DMS 273 treated with DMSO at 0.1 percent for 48 hours (cell line): ENCODE measurements around the gene DOCK3.
"Not testable (repeated sequence)": the region's sequence is repeated elsewhere in the genome, so short reads cannot be mapped to it uniquely, and the experiment has no call there.

Experiments used
- DNase-seq: peaks from one replicate; lab custom pipeline; 2025; lab: John Stamatoyannopoulos, UW

The DOCK3 gene

GRCh38 chr3:51307945-51308607, 633.3 kb downstream of the DOCK3 start:
- not testable (repeated sequence) for DNase-seq

DNA sequence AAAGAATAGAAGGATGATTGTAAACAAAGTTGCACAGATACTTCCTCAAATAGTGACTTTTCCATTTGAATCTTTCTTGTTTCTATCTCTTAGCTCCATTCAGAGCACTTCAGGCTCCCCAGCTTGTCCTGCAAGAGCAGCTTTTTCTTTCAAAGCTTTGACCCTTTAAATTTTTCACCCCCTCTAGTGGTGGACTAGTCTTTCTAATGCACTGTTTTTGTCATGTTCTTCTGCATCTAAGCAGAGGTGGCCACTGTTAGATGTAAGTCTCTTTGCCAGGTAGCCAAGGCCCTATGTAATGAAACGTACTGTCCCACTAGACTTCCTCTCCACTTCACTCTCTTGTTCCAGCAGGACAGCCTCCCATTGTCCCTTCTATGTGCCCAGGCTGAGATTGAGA, 636.3 kb downstream of the DOCK3 start:
- DNase-seq, result no peak

GRCh38 chr3:51328206-51328605, 653.5 kb downstream of the DOCK3 start:
- DNase-seq, result no peak

DNA sequence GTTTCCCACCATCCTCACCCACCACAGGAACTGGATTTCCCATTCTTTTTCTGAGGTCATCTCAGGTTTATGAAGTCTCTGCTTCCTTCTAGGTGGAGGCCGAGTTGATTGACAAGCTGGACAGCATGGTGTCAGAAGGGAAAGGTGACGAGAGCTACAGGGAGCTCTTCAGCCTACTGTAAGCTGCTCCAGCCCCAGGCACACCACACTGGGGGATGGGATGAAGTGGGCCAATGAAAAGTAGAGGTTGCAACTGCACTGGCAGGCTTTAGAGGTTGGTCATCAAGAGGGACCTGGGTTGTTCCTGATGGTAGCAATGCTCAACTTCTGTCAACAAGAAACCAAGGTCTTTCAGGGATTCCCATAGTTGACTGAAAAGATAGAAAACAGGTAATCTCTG, 655.3 kb downstream of the DOCK3 start:
- no peak for DNase-seq

GRCh38 chr3:51332156-51332555, 657.4 kb downstream of the DOCK3 start:
- no peak for DNase-seq

DNA sequence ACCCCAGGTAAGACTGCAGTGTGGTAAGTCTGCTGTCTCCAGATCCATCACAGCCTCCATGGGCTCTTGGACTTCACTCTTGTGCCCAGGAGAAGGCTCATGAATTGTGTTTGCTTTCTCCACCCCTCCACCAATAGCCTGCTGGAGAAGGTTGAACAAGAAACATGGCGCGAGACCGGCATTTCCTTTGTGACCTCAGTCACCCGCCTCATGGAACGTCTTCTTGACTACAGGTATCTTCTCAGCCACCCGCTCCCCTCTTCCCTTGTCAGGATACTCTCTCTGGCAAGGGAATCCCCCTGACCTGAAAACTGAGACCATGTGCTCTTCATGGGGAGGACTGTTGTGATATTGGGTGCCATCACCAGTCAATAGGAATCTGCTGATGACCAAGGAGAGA, 658.3 kb downstream of the DOCK3 start:
- DNase-seq, result no peak

DNA sequence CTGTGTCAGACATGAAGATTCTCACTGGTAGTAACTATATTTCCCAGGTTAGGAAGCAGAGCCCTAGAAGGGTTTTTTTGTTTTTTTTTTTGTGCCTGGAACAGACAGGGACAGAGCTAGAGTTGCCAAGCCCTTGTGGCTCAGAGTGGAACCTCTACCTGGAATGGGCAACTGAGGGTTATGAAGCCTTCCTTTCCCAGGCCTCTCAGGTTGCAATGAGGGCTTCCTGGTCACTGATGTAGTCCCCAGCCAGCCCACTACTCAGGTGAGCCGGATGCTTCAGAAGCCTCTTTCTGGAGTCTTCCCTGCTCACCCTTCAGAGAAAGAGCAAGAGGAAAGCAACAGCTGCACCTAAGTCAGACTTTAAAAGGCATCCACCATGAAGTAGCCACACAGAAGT, 661.5 kb downstream of the DOCK3 start:
- no peak for DNase-seq

DNA sequence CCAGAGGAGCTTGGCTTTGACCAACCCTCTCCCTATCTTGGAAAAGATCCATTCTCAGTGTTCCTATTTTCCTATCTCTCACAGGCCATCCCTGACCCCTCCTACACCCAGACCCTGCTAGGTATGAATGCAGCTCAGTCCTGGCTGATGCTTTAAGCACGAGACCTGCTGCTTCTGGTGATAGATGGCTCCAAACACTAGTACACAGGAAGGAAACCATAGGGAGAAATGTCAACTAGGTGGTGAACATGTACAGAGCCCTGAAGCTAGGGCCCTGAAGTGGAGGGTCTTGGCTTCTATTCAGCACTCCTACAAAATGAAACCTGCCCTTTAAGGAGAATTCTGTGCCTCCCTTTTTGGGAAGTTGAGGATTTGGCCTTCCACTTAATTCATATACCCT, 662.9 kb downstream of the DOCK3 start:
- no peak for DNase-seq

- no peak for DNase-seq
These were observed 663.9 kb downstream of the DOCK3 start for GRCh38 chr3:51338632-51339031.

- no peak for DNase-seq
These were observed 665.5 kb downstream of the DOCK3 start for GRCh38 chr3:51340013-51340829.

DNA sequence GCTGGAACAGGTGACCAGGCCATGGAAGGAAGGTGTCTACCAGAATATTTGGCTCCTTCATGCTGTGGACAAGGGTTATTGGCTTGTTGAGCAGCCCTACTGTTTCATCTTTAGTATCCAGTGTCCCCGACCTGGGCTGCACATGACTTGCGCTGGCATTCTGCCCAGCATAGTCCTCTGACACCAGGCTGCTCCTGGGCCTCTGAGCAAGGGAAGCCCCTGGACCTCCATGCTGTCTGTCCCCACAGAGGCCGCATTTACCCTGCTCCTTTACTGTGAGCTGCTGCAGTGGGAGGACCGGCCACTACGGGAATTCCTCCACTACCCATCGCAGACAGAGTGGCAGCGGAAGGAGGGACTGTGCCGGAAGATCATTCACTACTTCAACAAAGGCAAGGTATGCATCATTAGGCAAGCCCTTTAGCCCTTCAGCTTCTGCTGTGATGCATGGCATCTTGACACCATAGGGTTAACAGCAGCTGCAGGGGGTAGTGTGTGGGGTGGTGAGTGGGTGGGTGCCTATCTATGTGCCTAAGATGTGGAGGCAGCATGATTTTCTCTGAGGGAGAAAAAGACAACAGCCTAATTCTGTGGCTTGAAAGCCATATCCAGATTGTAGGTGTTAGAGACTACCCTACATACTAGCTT, 666.4 kb downstream of the DOCK3 start:
- DNase-seq, result no peak

- no peak for DNase-seq
These were observed 669.4 kb downstream of the DOCK3 start for GRCh38 chr3:51343918-51344687.

GRCh38 chr3:51350751-51351150, 676.0 kb downstream of the DOCK3 start:
- no peak for DNase-seq

GRCh38 chr3:51353131-51353530, 678.4 kb downstream of the DOCK3 start:
- no peak for DNase-seq

- DNase-seq, result peak; percentile 15
These were observed 679.0 kb downstream of the DOCK3 start for GRCh38 chr3:51353691-51354090.

DNA sequence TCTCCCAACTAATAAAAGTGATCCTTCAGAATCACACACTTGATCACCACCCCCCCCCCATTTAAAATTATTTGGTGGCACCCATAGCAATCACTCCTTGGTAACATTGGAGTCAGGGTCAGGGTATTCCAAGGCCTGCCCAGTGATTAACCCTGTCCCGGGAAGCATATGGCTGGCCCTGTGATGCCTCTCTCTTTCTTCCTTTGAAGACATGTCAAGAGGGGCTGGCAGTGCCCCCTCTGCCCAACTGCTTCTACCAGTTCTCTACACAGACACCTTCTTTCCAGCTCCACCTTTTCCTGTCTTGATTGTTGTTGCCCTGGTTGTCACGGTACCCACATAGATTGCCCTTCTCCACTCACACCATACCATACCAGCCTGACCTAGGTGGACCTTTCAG, 679.4 kb downstream of the DOCK3 start:
- DNase-seq, result no peak

DNA sequence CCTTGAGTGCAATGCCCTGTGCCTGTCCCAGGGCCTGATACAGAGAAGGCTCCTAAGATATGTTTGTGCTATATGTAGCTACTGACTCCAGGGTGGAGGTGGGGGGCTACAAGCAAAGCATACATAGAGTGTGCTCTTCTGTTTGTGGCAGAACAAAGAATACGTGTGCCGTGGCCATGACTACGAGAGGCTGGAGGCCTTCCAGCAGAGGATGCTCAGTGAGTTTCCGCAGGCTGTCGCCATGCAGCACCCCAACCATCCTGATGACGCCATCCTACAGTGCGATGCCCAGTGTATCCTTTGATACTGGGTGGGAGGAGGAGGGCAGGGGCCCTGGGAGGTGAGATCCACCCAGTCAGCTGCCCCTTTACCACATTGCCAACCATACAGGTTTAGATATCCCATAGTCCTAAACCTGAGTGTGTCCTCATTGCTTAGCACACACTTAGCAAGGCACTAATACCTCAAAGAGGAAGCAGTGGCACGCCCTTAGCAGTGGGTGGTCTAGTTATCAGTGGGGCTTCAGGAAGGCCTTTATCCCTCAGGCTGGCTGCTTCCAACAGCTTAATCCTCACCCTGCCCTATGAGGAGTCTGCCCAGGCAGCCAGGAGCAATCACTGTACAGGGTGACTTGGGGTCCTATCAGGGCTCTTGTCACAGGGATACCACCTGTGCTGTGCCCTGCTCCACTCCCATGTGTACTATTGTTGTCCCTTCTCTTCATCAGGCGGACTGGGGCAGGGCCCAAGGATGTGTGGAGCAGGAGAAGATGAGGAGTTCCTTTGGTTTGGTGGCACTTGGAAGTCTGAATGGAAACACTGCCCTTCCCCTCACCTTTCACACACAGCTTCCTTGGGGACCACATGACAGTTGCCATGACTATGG, 680.2 kb downstream of the DOCK3 start:
- DNase-seq, result no peak

GRCh38 chr3:51355891-51356578, 681.3 kb downstream of the DOCK3 start:
- no peak for DNase-seq

GRCh38 chr3:51357856-51358255, 683.1 kb downstream of the DOCK3 start:
- DNase-seq, result no peak

- DNase-seq, result no peak
These were observed 684.3 kb downstream of the DOCK3 start for GRCh38 chr3:51358981-51359380.

DNA sequence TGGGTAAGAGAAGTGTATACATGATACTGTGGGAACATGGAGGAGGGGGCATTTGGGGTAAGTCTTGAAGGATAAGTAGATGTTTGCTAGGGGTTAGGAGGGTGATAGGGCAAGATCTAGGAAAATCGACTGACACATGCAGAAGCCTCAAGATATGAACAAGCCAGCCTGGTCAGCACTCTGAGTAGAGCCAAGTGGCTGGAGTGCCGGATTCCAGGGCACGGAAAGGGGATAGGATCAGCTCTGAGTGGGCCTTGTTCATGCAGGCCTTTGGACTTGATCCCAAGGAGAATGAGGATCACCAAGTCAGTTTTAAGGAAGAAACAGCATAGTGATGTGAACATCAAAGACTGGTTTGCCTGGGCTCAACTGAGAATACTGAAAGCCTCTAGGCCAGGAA, 686.1 kb downstream of the DOCK3 start:
- DNase-seq, result no peak
